ENCODE measurements around the gene ELL2.
"Not testable (repeated sequence)": the region's sequence is repeated elsewhere in the genome, so short reads cannot be mapped to it uniquely, and the experiment has no call there.

Gene ELL2

GRCh38 chr5:95930141-95930930 is 31.3 kb downstream of the ELL2 start:
- no peak for DNase-seq (ENCODE audit: low read depth, low spot score)

DNA sequence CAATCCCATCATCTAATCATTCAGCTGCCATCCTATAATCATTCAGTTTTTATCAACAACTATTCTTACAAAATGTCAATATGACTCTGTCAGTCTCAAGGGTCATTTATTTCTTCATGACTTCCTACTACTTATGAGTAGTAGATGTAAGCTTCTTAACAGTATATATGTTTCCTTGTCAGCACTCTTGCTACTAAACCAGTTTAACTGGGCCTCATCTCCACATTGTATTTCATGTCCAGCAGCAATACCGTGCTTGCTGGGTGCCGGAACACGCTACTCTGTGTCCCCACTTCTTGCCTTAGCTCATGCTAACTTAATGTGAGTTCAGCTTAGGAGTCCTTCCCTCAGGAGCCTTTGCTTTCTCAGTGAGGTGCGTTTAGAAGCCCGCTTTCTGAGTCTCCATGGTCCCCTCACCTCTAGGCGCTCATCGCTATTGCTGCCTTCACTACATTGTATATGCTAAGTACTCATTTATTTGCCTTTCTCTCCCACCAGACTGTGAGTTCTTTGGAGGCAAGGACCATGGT is 32.9 kb downstream of the ELL2 start:
- no peak for DNase-seq (ENCODE audit: low read depth, low spot score)

DNA sequence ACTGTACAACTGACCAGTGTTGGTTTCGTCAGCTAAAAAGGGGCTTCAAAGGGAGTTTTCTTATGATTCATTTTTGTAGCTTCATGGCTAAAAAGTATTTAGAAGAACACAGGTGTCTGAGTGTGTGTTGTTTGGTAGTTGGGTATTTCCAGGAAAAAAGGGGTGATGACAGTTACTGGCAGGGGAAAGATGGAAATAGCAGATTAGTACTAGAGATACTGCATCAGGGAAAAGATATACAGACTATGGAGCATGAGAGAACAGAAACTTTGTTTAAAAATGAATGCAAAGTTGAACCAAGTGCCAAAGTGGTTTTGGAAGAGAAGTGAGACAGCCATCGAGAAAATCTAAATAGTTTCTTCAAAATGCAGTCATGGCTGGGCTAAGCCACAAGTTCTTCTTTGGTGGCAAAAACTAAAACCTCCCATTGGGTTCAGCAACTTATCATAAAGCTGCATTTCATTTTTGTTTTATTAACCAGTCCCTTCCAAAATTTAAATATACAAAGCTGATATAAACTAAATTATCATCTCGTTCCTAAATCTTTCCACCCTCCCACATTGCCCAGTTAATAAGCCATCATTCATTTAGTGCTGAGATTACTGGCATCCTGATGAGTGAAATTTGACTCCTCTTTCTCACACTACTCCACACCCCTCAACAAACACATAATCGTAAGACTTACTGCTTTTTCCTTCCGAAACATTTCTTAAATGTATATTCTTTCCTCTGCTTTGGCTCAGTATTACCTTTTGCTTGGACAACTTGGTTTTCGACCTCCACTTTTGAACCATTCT is 33.5 kb downstream of the ELL2 start:
- DNase-seq (ENCODE audit: low read depth, low spot score), result no peak

DNA sequence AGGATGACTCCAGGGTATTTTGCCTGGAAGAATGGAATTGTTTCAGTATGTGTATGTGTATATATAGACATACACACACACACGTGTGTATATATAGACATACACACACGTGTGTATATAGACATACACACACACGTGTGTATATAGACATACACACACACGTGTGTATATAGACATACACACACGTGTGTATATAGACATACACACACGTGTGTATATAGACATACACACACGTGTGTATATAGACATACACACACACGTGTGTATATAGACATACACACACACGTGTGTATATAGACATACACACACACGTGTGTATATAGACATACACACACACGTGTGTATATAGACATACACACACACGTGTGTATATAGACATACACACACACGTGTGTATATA is 34.4 kb downstream of the ELL2 start:
- not testable (repeated sequence) for DNase-seq (ENCODE audit: low read depth, low spot score)

DNA sequence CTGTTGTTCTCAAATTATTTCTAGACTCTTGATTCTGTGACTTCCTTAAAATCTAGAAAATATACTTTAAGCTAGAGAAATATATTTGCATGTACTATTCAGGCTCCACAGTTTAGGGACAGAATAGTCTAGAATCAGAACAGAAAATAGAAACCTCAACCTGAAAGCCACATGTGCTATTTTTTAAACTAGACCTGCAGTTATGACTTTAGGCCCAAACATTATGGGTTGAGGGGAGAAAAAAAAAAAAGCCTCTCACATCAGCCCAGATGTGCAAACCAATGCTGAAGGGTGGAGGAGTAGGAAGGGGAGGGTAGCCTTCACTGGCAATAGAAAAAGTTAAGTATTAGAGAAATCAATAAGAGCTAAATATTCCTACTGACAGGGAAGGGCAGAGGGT is 35.7 kb downstream of the ELL2 start:
- DNase-seq (ENCODE audit: low read depth, low spot score), result no peak

DNA sequence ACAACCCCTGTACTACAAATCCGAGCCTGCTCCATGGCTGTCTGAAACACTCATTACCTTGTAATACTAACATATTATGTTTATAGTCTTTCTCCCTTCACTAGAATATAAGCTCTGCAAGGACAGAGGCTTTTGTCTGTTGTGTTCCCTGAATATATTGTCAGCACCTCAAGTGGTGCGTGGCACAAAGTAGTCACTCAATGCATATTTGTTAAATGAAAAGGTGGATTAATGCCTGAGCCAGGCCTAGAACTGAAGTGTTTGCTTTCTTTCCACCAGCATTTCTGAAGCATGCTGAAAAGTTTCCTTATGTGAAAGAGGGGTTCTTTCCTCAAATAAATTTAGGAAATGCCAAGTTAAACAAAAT is 36.3 kb downstream of the ELL2 start:
- DNase-seq (ENCODE audit: low read depth, low spot score), result no peak

- no peak for DNase-seq (ENCODE audit: low read depth, low spot score)
These were observed 36.8 kb downstream of the ELL2 start for GRCh38 chr5:95924720-95925377.

DNA sequence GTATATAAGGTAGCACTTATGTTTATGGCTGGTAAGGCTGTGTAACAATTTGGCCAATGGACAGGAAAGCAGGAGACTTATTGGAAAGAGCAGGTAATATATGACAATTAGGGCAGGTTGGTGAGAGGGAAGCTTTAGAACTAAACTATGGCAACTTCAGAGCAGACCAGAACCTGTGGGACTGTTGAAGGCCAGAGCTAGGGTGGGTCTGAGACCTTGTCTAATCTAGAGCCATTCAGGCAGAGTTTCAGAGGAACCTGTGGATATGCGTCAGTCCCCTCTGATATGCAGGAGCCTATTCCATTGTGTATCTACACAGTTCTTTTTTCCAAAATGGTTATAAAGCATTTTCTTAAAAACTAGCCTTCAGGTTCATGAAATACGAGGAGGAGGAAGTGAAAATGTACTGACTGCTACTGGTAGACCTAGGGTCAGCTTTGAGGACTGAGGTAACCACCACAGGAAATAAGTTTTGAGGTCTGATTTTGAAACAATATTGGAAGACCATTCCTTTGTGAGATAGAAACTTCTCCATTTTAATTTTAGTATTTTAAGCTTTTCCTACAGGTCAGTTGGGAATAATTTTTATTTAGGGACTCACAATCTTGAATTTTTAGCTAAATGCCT is 37.6 kb downstream of the ELL2 start:
- no peak for DNase-seq (ENCODE audit: low read depth, low spot score)

GRCh38 chr5:95922798-95923197 is 38.9 kb downstream of the ELL2 start:
- DNase-seq (ENCODE audit: low read depth, low spot score), result no peak

- DNase-seq (ENCODE audit: low read depth, low spot score), result no peak
These were observed 40.1 kb downstream of the ELL2 start for GRCh38 chr5:95921501-95921900.

DNA sequence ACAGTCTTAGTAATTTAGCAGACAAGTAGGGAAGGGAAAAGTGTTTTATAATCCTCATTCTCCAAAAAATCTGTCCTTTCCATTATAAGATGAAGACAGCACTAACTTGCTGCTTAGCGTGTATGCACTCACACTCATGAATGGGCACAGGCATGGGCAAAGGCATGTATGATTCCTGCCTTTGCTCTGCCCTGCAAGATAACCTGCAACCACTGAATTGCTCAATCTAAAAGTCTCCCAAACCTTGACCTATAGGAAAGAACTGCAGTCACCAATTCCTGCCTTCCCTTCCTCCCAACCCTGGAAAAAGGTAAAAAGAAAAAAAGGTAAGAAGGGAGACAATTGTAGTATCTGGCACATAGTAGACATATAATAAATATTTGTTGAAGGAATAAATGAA is 40.8 kb downstream of the ELL2 start:
- no peak for DNase-seq (ENCODE audit: low read depth, low spot score)

GRCh38 chr5:95919658-95920057 is 42.0 kb downstream of the ELL2 start:
- DNase-seq (ENCODE audit: low read depth, low spot score), result no peak

DNA sequence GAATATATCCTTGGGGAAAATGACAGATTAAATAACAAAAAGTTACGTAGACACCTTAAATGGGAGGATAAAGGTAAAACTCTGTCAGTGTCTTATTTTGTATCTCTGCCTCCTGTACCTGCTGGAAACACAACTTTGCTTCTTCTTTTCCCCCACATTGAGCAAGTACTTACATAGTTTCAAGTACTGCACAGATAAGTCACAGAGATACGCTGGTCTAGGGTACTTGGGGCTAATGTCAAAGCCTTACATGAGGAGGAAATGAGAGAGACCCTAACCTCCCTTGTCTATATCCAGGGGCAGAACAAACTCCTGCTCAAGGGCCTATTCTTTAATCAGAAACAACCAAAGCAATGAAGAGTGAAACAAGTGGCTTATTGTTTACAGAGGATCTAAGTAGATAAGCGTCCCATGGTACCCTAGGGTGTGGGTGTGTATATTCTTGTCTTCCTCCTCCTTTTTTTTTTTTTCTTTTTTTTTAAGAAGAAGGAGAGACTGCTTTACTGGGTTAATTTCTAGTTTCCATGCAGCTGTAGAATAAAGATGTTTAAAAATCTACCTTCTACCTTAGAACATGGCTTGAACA is 43.1 kb downstream of the ELL2 start:
- no peak for DNase-seq (ENCODE audit: low read depth, low spot score)

- no peak for DNase-seq (ENCODE audit: low read depth, low spot score)
These were observed 44.4 kb downstream of the ELL2 start for GRCh38 chr5:95917207-95917606.

DNA sequence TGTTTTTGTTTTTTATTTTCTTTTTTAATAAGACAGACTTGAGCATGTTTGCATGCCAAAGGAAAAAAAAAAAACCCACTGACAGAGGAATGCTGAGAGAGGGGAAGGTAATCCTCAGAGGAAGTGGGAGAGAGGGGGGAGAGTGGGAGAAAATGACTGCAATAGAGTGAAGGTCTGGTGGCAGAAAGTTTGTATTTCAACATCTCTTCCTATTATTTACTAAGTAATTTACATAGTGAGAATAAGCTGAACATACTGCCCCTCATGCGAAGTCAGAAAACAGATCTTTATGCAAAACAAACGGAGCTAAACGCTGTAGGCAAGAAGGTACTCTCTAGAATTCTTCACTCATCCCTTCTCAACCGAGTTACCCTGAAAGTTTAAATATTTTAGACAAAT is 45.0 kb downstream of the ELL2 start:
- no peak for DNase-seq (ENCODE audit: low read depth, low spot score)

GRCh38 chr5:95915999-95916686 is 45.5 kb downstream of the ELL2 start:
- DNase-seq (ENCODE audit: low read depth, low spot score), result no peak

- DNase-seq (ENCODE audit: low read depth, low spot score), result no peak
These were observed 48.0 kb downstream of the ELL2 start for GRCh38 chr5:95913663-95914062.

DNA sequence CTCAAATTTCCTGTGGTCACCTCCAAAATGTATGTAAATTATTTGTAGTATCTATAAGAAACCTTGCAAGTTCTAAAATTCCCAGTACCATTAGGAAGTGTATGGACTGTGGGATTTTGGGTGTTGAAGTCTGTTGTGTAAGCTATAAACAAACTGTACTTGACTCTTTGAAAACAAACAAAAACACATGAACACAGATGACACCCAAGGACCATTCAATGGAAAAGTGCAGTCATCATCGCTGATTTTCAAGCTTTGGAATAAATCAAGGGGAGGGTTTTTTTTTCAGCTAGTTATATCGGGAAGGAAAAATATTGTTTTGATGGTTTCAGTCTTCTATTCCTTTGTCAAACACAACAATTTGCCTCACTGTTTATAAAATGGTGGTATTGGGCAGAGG is 49.6 kb downstream of the ELL2 start:
- no peak for DNase-seq (ENCODE audit: low read depth, low spot score)

DNA sequence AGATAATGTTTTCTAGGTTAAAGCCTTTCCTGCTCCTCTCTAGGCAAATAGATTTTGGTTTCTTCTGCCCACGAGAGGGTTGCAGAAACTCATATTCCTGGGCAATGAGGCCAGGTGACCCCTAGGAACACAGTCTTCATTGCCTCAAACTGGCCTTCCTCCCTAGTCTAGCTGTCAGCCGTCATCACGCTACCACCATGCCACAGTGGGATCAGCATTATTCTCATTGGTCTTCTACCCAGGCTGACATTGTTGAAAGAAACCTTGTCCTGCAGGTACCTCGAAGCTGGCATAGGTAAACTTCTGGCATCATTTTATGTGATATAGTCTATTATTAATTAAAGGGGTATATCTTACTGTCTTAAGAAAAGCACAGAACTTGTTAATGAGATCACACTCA is 51.1 kb downstream of the ELL2 start:
- no peak for DNase-seq (ENCODE audit: low read depth, low spot score)

DNA sequence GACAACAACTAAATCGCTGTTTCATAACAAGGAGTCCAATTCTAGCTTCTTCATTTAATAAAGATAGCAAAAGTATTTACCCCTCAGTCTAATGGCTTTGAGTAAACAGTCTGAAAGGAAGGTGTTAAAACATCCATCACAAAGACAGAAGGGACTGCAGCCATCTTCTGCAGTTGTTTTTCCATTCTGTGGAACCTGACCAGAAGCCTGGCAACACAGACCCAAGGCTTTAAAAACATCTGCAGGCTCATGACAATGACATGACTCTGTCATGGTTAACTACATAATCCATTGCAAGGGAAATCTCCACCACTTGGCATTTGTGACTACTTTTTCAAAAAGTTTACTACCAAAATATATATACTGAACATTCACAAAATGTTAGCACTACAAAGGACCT is 51.9 kb downstream of the ELL2 start:
- DNase-seq (ENCODE audit: low read depth, low spot score), result no peak

- no peak for DNase-seq (ENCODE audit: low read depth, low spot score)
These were observed 52.9 kb downstream of the ELL2 start for GRCh38 chr5:95908799-95909198.

All from iPS DF 19.7 (cell line).